Measurements from ENCODE around the gene TSPOAP1. TPM values are rescaled to one million over a fixed set of nuclear protein-coding genes. Genes with fewer than 3 reads are reported as not detected.

Gene TSPOAP1
- total RNA-seq, 2 experiments from 2014 or later, result 18.5 to 20.0 TPM

GRCh38 chr17:58279736-58280479 is 48.7 kb downstream of the TSPOAP1 start:
- H3K36me3 Mint-ChIP-seq (ENCODE audit: low read depth), result no peaks in the 10 kb centered on the region
- H3K4me1 Mint-ChIP-seq (ENCODE audit: low read depth), result peaks cover 4% of the 10 kb centered on the region
- H3K27me3 Mint-ChIP-seq (ENCODE audit: low read depth), result peaks cover 25% of the 10 kb centered on the region
- no peak overlapping the region for H3K4me3 Mint-ChIP-seq
- DNase-seq, result no peak
- intact Hi-C loops (cut with micrococcal nuclease), result no loop called here
- CTCF ChIA-PET, result interaction anchor here (1.3 kb wide), 1 partner anchor 30 kb away, joined by 3 read pairs; no protein-coding TSS in a partner anchor
- H3K27ac Mint-ChIP-seq, result no peak overlapping the region
- H3K9me3 Mint-ChIP-seq, result no peaks in the 10 kb centered on the region

DNA sequence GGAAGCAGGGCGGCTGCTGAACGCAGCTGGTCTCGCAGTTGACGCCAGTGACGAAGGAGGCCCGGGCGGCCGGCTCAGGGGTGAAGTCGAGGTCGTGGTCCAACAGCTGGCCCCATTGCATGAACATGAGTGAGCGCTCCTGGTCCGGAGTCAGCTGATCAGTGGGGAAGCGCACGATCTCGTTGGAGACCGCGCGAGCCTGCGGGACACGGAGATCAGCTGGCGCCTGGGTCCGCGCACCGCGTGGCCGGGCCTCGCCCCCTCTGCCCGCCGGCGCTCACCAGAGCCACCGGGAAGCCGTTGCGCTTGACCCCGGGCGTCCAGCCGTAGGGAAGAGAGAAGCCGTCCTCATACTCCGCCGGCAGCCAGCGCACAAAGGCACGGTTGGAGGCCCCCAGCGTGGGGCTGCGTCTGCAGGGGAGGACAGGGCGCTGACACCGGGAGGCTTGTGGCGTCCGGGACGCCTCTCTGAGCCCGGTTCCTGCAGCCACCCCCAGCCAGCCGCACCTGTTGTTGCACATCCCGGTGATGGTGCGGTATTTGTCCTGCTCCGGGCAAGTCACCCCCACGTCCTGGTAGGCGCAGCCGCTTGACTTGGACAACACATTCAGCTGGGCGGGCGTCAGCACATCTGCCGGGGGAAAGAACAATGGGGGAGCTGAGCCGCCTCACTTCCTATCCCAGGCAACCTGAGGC is 49.4 kb downstream of the TSPOAP1 start:
- peaks cover 22% of the 10 kb centered on the region for H3K27me3 Mint-ChIP-seq (ENCODE audit: low read depth)
- H3K36me3 Mint-ChIP-seq (ENCODE audit: low read depth), result no peaks in the 10 kb centered on the region
- no peak overlapping the region for H3K4me3 Mint-ChIP-seq
- CTCF ChIA-PET, result no interaction called here
- peaks cover 4% of the 10 kb centered on the region for H3K4me1 Mint-ChIP-seq (ENCODE audit: low read depth)
- H3K27ac Mint-ChIP-seq, result no peak overlapping the region
- DNase-seq, result no peak
- intact Hi-C loops (cut with micrococcal nuclease), result no loop called here
- no peaks in the 10 kb centered on the region for H3K9me3 Mint-ChIP-seq

DNA sequence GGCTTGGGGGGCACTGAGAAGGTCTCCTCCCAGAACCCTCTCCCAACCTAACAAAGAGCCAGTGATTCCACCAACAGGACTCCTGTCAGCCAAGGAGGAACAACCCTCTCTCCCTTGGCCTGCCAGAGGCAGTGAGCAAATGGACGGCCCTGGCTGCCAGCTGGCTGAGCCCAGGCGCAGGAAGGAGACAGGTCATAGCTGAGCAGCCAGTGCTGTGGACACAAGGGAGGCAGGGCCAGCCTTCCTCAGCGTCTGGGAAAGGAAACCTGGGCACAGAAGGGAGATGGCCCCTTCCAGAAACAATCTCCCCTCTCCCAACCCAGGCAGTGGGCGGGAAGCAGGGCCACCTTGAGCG is 50.0 kb downstream of the TSPOAP1 start:
- H3K36me3 Mint-ChIP-seq (ENCODE audit: low read depth), result no peaks in the 10 kb centered on the region
- no peak overlapping the region for H3K27ac Mint-ChIP-seq
- peaks cover 4% of the 10 kb centered on the region for H3K4me1 Mint-ChIP-seq (ENCODE audit: low read depth)
- H3K9me3 Mint-ChIP-seq, result no peaks in the 10 kb centered on the region
- H3K4me3 Mint-ChIP-seq, result no peak overlapping the region
- CTCF ChIA-PET, result no interaction called here
- no peak for DNase-seq
- H3K27me3 Mint-ChIP-seq (ENCODE audit: low read depth), result peaks cover 22% of the 10 kb centered on the region
- intact Hi-C loops (cut with micrococcal nuclease), result no loop called here

GRCh38 chr17:58277802-58278595 is 50.6 kb downstream of the TSPOAP1 start:
- H3K27ac Mint-ChIP-seq, result no peak overlapping the region
- no peak for DNase-seq
- intact Hi-C loops (cut with micrococcal nuclease), result loop anchor here (1.0 to 2.0 kb wide), 2 partner anchors 67 to 169 kb away; no protein-coding TSS in a partner anchor
- no peaks in the 10 kb centered on the region for H3K36me3 Mint-ChIP-seq (ENCODE audit: low read depth)
- H3K9me3 Mint-ChIP-seq, result no peaks in the 10 kb centered on the region
- no peak overlapping the region for H3K4me3 Mint-ChIP-seq
- peaks cover 22% of the 10 kb centered on the region for H3K27me3 Mint-ChIP-seq (ENCODE audit: low read depth)
- CTCF ChIA-PET, result interaction anchor here (1.1 kb wide), 1 partner anchor 210 kb away, joined by 5 read pairs; the partner anchor contains the start of gene HSF5
- H3K4me1 Mint-ChIP-seq (ENCODE audit: low read depth), result peaks cover 4% of the 10 kb centered on the region

DNA sequence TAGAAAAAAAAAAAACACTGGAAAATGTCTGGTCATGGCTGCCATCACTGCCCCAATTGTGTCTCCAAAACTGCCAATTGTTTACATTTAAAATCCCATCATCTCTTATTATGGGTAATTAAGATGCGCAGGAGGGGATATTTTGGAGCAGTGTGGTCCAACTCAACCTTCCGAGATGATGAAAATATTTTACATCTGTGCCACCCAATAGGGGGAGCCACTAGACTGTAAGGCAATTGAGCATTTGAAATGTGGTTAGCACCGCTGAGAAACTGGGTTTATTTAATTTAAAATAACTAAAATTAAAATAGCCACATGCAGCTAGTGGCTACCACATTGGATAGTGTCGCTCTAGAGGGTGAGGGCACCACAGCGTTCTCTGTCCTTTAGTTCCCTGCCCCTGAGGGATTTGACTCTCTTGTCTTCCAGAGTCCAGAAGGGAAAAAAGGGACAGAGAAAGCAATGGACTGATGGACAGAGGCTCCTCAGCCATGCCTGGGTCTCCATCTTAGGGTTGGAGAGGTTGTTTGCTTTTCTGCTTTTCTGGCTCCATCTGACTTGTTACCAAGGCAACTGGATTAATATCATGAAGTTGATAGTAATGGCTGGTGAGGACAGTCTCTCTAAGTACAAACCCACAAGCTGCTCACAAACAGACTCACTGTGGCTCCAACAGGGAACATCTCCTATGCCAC is 51.3 kb downstream of the TSPOAP1 start:
- CTCF ChIA-PET, result interaction anchor here (1.1 kb wide), 1 partner anchor 211 kb away, joined by 5 read pairs; the partner anchor contains the start of gene HSF5
- intact Hi-C loops (cut with micrococcal nuclease), result loop anchor here (1.0 to 2.0 kb wide), 2 partner anchors 68 to 170 kb away; no protein-coding TSS in a partner anchor
- DNase-seq, result peak; percentile 35
- peaks cover 4% of the 10 kb centered on the region for H3K4me1 Mint-ChIP-seq (ENCODE audit: low read depth)
- no peak overlapping the region for H3K4me3 Mint-ChIP-seq
- H3K9me3 Mint-ChIP-seq, result no peaks in the 10 kb centered on the region
- no peaks in the 10 kb centered on the region for H3K36me3 Mint-ChIP-seq (ENCODE audit: low read depth)
- no peak overlapping the region for H3K27ac Mint-ChIP-seq
- H3K27me3 Mint-ChIP-seq (ENCODE audit: low read depth), result peaks cover 22% of the 10 kb centered on the region

DNA sequence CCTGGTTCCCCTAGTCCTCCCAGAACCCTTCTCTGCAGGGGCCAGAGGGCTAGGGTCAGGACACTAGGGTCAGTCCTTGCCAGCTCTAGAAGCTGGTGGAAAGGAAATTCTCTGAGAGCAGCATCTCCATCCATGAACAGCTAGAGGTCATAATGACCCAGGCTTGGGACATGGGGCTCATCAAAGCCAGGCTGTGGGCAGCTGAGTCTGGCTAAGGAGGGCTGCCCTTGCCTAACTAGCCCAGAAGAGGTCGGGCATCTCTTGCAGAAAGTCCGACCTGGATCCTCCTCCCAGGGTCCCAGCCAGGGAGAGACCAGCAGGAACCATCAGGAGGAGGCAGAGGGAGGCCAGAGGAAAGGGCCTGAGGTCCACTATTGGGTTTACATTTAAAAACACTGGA is 52.2 kb downstream of the TSPOAP1 start:
- CTCF ChIA-PET, result interaction anchor here (1.6 to 2.0 kb wide), 2 partner anchors 26 to 40 kb away, joined by 6 read pairs; no protein-coding TSS in a partner anchor
- peaks cover 22% of the 10 kb centered on the region for H3K27me3 Mint-ChIP-seq (ENCODE audit: low read depth)
- intact Hi-C loops (cut with micrococcal nuclease), result loop anchor here (2.0 kb wide), 1 partner anchor 68 kb away; no protein-coding TSS in a partner anchor
- H3K9me3 Mint-ChIP-seq, result no peaks in the 10 kb centered on the region
- no peak overlapping the region for H3K4me3 Mint-ChIP-seq
- no peak for DNase-seq
- H3K27ac Mint-ChIP-seq, result no peak overlapping the region
- H3K36me3 Mint-ChIP-seq (ENCODE audit: low read depth), result no peaks in the 10 kb centered on the region
- peaks cover 4% of the 10 kb centered on the region for H3K4me1 Mint-ChIP-seq (ENCODE audit: low read depth)

DNA sequence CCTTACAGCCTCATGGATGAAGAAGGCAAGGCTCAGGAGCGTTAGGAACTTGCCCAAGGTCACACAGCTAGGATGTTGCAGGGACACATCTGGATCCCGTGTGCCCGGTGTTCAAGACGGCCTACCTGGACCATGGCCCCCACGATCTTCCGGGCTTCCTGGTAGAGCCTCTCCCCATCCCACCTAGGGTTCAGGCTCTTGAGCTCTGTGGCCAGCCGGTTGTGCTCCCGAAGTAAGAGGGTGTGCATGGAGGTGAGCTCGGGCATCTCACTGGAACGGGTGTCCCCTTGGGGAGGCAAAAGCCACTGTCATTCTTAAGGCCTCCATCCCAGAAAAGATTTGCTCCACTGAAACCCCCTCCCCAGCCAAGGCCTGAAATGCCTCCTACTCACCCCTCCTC is 53.2 kb downstream of the TSPOAP1 start:
- no peak for DNase-seq
- H3K9me3 Mint-ChIP-seq, result no peaks in the 10 kb centered on the region
- no peak overlapping the region for H3K27ac Mint-ChIP-seq
- peaks cover 22% of the 10 kb centered on the region for H3K27me3 Mint-ChIP-seq (ENCODE audit: low read depth)
- no peak overlapping the region for H3K4me3 Mint-ChIP-seq
- CTCF ChIA-PET, result interaction anchor here (0.6 to 2.0 kb wide), 3 partner anchors 25 to 302 kb away, joined by 3 to 6 read pairs (median 6); no protein-coding TSS in a partner anchor
- H3K36me3 Mint-ChIP-seq (ENCODE audit: low read depth), result no peaks in the 10 kb centered on the region
- intact Hi-C loops (cut with micrococcal nuclease), result no loop called here
- H3K4me1 Mint-ChIP-seq (ENCODE audit: low read depth), result peaks cover 4% of the 10 kb centered on the region

GRCh38 chr17:58273453-58274104 is 55.0 kb downstream of the TSPOAP1 start:
- DNase-seq, result no peak
- no peak overlapping the region for H3K27ac Mint-ChIP-seq
- peaks cover 13% of the 10 kb centered on the region for H3K27me3 Mint-ChIP-seq (ENCODE audit: low read depth)
- intact Hi-C loops (cut with micrococcal nuclease), result no loop called here
- no peaks in the 10 kb centered on the region for H3K36me3 Mint-ChIP-seq (ENCODE audit: low read depth)
- CTCF ChIA-PET, result no interaction called here
- H3K9me3 Mint-ChIP-seq, result no peaks in the 10 kb centered on the region
- no peak overlapping the region for H3K4me3 Mint-ChIP-seq
- H3K4me1 Mint-ChIP-seq (ENCODE audit: low read depth), result no peaks in the 10 kb centered on the region

- CTCF ChIA-PET, result no interaction called here
- Mint-ChIP-seq H3K36me3 (ENCODE audit: low read depth) (no peaks in the 10 kb centered on the region), H3K4me3 (no peak overlapping the region), H3K9me3 (no peaks in the 10 kb centered on the region), H3K27ac (no peak overlapping the region), H3K27me3 (ENCODE audit: low read depth) (peaks cover 5% of the 10 kb centered on the region), H3K4me1 (ENCODE audit: low read depth) (no peaks in the 10 kb centered on the region)
- no peak for DNase-seq
- intact Hi-C loops (cut with micrococcal nuclease), result no loop called here
Observed at GRCh38 chr17:58272367-58273280, 56.0 kb downstream of the TSPOAP1 start.

- Mint-ChIP-seq H3K27ac (no peak overlapping the region), H3K9me3 (no peaks in the 10 kb centered on the region), H3K4me1 (ENCODE audit: low read depth) (no peaks in the 10 kb centered on the region), H3K27me3 (ENCODE audit: low read depth) (peaks cover under 1% of the 10 kb centered on the region), H3K36me3 (ENCODE audit: low read depth) (no peaks in the 10 kb centered on the region), H3K4me3 (no peak overlapping the region)
- DNase-seq, result no peak
- CTCF ChIA-PET, result no interaction called here
- intact Hi-C loops (cut with micrococcal nuclease), result no loop called here
Observed at GRCh38 chr17:58271216-58271931, 57.2 kb downstream of the TSPOAP1 start.

Measured in activated naive CD4-positive, alpha-beta T cell treated with anti-CD3 and anti-CD28 coated beads for 36 hours (primary cell).